GM12878 (cell line): ENCODE measurements around the gene CCDC160. TPM values are rescaled to one million over a fixed set of nuclear protein-coding genes. Genes with fewer than 3 reads are reported as not detected.

Experiments
- ATAC-seq: fragments of 200-7000 bp; cut with Tn5 transposase; 3 replicates; pipeline ENCODE4 v1.9.1; 2020; ENCODE audit warnings: mild to moderate bottlenecking, moderate library complexity
- BruUV-seq: library from RNA; stranded (reverse); fragments of 400-500 nt; replicated peaks from 2 replicates; lab custom pipeline; 2021; lab: Mats Ljungman, UMichigan
- CTCF ChIA-PET: fragments of 300-600 bp; sonication (Branson Sonifier 250); formaldehyde crosslinking; extraction: SDS; loops from one replicate; lab custom pipeline; 2021; ENCODE audit warnings: inconsistent platforms; lab: Yijun Ruan, JAX
- POLR2A ChIA-PET: fragments of 350-600 bp; formaldehyde crosslinking; extraction: SDS; loops from one replicate; lab custom pipeline; 2021; ENCODE audit warnings: inconsistent platforms; lab: Charles Lee
- RAD21 ChIA-PET: fragments of 300-600 bp; sonication (Branson Sonifier 250); formaldehyde crosslinking; loops from one replicate; lab custom pipeline; 2023; ENCODE audit warnings: antibody characterized with exemption; ENCODE audit not compliant: unreplicated experiment; lab: Charles Lee
- SMC1A ChIA-PET: fragments of 300-600 bp; sonication (Branson Sonifier 250); formaldehyde crosslinking; loops from one replicate; lab custom pipeline; 2023; ENCODE audit not compliant: unreplicated experiment, uncharacterized antibody; lab: Charles Lee
- DNase-seq: peaks from one replicate; pipeline ENCODE4 v3.0.0-alpha.2; 2011; ENCODE audit warnings: low read depth, low spot score
- FAIRE-seq: peaks from 3 replicates; lab custom pipeline; 2011; peaks lifted over from hg19 to GRCh38; lab: Jason Lieb, UNC
- H2AFZ ChIP-seq: 2 replicates; pipeline ENCODE4 v1.6.0; 2011; ENCODE audit warnings: low read depth, low read length, control low read depth; ENCODE audit not compliant: control insufficient read depth
- H3K27ac ChIP-seq: 2 replicates; pipeline ENCODE4 v1.5.1; 2011; ENCODE audit warnings: control low read depth; ENCODE audit not compliant: control insufficient read depth, insufficient read depth
- H3K27me3 ChIP-seq, 2 experiments: replicated peaks in 1 of 2; 2 replicates each; pipeline versions ENCODE4 v1.6.0 to v1.6.1; 2011; ENCODE audit warnings: low read length in 1 of 2; ENCODE audit not compliant: control insufficient read depth in 2 of 2, insufficient read depth in 2 of 2
- H3K36me3 ChIP-seq, 2 experiments: 2 replicates each; pipeline ENCODE4 v1.5.1; 2011; ENCODE audit warnings: low read length in 1 of 2; ENCODE audit not compliant: control insufficient read depth in 2 of 2, insufficient read depth in 2 of 2
- H3K4me1 ChIP-seq: 2 replicates; pipeline ENCODE4 v1.6.1; 2011; ENCODE audit warnings: mild to moderate bottlenecking, low read length, moderate library complexity, mixed read lengths; ENCODE audit not compliant: control insufficient read depth, insufficient read depth
- H3K4me2 ChIP-seq: 2 replicates; pipeline ENCODE4 v1.6.0; 2011; ENCODE audit warnings: control low read depth; ENCODE audit not compliant: control insufficient read depth, insufficient read depth
- H3K4me3 ChIP-seq: fragments of 200-600 bp; sonication (generic); 2 replicates; pipeline ENCODE4 v1.5.1; 2016
- H3K79me2 ChIP-seq: 2 replicates; pipeline ENCODE4 v1.6.0; 2011; ENCODE audit warnings: low read length; ENCODE audit not compliant: control insufficient read depth, insufficient read depth
- H3K9ac ChIP-seq: 2 replicates; pipeline ENCODE4 v1.8.0; 2011; ENCODE audit warnings: low read length, control low read depth, mixed read lengths; ENCODE audit not compliant: control insufficient read depth, insufficient read depth
- H3K9me3 ChIP-seq: replicated peaks from 3 replicates; pipeline ENCODE4 v1.5.1; 2011; ENCODE audit warnings: mild to moderate bottlenecking, low read length; ENCODE audit not compliant: control insufficient read depth, insufficient read depth
- H4K20me1 ChIP-seq: 2 replicates; pipeline ENCODE4 v1.6.0; 2011; ENCODE audit not compliant: control insufficient read depth, insufficient read depth
- BRCA1 ChIP-seq: IDR thresholded peaks from 2 replicates; pipeline ENCODE4 v1.6.1; 2011; ENCODE audit warnings: low read depth, low read length, improper control_type of control experiment
- NBN ChIP-seq: fragments of 450-650 bp; IDR thresholded peaks from 2 replicates; pipeline ENCODE4 v1.6.1; 2016
- NFYB ChIP-seq: IDR thresholded peaks from 2 replicates; pipeline ENCODE4 v1.6.1; 2011; ENCODE audit warnings: low read depth, mild to moderate bottlenecking, low read length, improper control_type of control experiment, moderate library complexity; ENCODE audit not compliant: insufficient read depth
- SMC3 ChIP-seq: IDR thresholded peaks from 2 replicates; pipeline ENCODE4 v1.6.1; 2011; ENCODE audit warnings: low read length, improper control_type of control experiment, borderline replicate concordance
- WGBS: methylation state at CpG from one replicate; pipeline ENCODE4 v1.1.6; 2016; ENCODE audit warnings: low lambda C conversion rate; ENCODE audit not compliant: insufficient replicate concordance, insufficient coverage; ENCODE audit errors: missing lambda C conversion rate; 5-methylcytosine and 5-hydroxymethylcytosine counted together
- in situ Hi-C: fragments of 300-500 bp; cut with MboI; formaldehyde crosslinking; loops from 9 replicates; pipeline ENCODE4 v1.14.3; 2018; ENCODE audit warnings: mixed read lengths
- intact Hi-C: fragments of 100-400 bp; cut with micrococcal nuclease; formaldehyde crosslinking; loops from one replicate; pipeline ENCODE4 v1.14.2; 2022; ENCODE audit not compliant: unreplicated experiment
- polyA plus RNA-seq, 11 experiments: library from polyadenylated mRNA; depleted of rRNA in 4 of 11; unstranded in 6 of 11; stranded (reverse) in 5 of 11; fragments of >200 nt; fragmentation: Nextera tagmentation in 4 of 11; fragmentation: Illumina TruSeq in 1 of 11; extraction: Ambion mirVana in 4 of 11; extraction: Trizol in 1 of 11; gene quantifications; 1 replicate in 1 of 11; 2 replicates in 10 of 11; pipeline versions ENCODE4 v1.2.1 to v1.2.3, GENCODE V29; 2011 to 2016; ENCODE audit warnings: inconsistent platforms in 2 of 11, missing spikeins in 2 of 11, low read depth in 1 of 11
- total RNA-seq, 4 experiments: library from RNA; depleted of rRNA in 3 of 4; stranded (reverse); fragments of >200 nt in 3 of 4; fragmentation: Illumina TruSeq in 1 of 4; extraction: Trizol in 1 of 4; gene quantifications; 2 replicates each; pipeline versions ENCODE4 v1.2.1 to v1.2.3, GENCODE V29; 2013 to 2021

Gene CCDC160
- total and polyA plus RNA-seq, 10 of the 15 experiments (the other 5 are each of a cell fraction or from before 2014, with no cell fraction given): not detected

DNA sequence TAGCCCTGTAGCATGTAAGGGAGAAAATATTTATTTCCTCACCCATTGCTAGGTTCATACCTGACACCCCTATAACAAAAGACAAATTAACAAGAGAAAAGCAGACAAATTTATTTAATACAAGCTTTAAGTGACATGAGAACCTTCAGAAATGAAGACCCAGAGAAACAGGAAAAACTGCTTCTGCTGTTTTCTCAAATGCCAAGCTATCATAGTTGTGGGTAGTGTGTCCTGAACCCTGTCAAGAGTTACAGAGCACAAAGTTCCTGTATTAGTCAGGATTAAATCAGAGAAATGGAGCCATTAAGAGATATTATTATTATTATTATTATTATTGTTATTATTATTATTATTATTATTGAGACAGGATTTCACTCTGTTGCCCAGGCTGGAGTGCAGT, 17.5 kb downstream of the CCDC160 start:
- H3K27ac ChIP-seq: no peak overlapping the region
- H3K9me3 ChIP-seq: no peaks in the 10 kb centered on the region
- FAIRE-seq (no peak), ATAC-seq (no peak)
- in situ Hi-C loops: no loop called here
- intact Hi-C loops: loop anchor here (2.0 to 5.0 kb wide), 2 partner anchors 143 to 462 kb away; no protein-coding TSS in a partner anchor
- no peaks in the 10 kb centered on the region for H4K20me1 ChIP-seq
- no TSS peak for BruUV-seq
- H3K4me2 ChIP-seq: no peak overlapping the region
- no peak overlapping the region for H3K4me3 ChIP-seq
- H2AFZ ChIP-seq: no peak overlapping the region
- ChIA-PET RAD21 (no interaction called here), CTCF (interaction anchor here (0.7 to 3.6 kb wide), 13 partner anchors 8 to 463 kb away, joined by 3 to 17 read pairs (median 4); no protein-coding TSS in a partner anchor), SMC1A (interaction anchor here (1.1 to 1.5 kb wide), 4 partner anchors 11 to 463 kb away, joined by 3 to 5 read pairs (median 4); no protein-coding TSS in a partner anchor)
- no peaks in the 10 kb centered on the region for H3K36me3 ChIP-seq
- TF ChIP-seq SMC3 (no peak), BRCA1 (no peak), NBN (no peak)
- TF ChIP-seq, all 136 proteins: peak for 0
- no peaks in the 10 kb centered on the region for H3K4me1 ChIP-seq
- DNase-seq: no peak
- POLR2A ChIA-PET: no interaction called here
- H3K9ac ChIP-seq: no peak overlapping the region
- no peaks in the 10 kb centered on the region for H3K79me2 ChIP-seq
- H3K27me3 ChIP-seq: no peaks in the 10 kb centered on the region

GRCh38 chrX:134255555-134255954, 18.6 kb downstream of the CCDC160 start:
- no peak for FAIRE-seq
- CTCF ChIA-PET: interaction anchor here (1.2 to 3.6 kb wide), 5 partner anchors 16 to 464 kb away, joined by 3 to 17 read pairs (median 3); no protein-coding TSS in a partner anchor

More at GRCh38 chrX:134255555-134255954, 18.6 kb downstream of the CCDC160 start:
- no peak for TF ChIP-seq NFYB
- WGBS: 29% methylated on average over 5 of the region's 5 CpGs
- RAD21 ChIA-PET: no interaction called here
- no peak for ATAC-seq
- SMC1A ChIA-PET: interaction anchor here (0.7 kb wide), 1 partner anchor 137 kb away, joined by 3 read pairs; no protein-coding TSS in a partner anchor
- Histone ChIP-seq H3K4me1 (no peaks in the 10 kb centered on the region), H3K27me3 (no peaks in the 10 kb centered on the region), H3K27ac (no peak overlapping the region), H3K79me2 (no peaks in the 10 kb centered on the region), H3K4me3 (no peak overlapping the region), H3K4me2 (no peak overlapping the region), H2AFZ (no peak overlapping the region), H3K36me3 (no peaks in the 10 kb centered on the region), H4K20me1 (no peaks in the 10 kb centered on the region), H3K9ac (no peak overlapping the region), H3K9me3 (no peaks in the 10 kb centered on the region)
- BruUV-seq: no TSS peak
- DNase-seq: no peak
- intact Hi-C loops (loop anchor here (2.0 kb wide), 1 partner anchor 463 kb away; no protein-coding TSS in a partner anchor), in situ Hi-C loops (no loop called here)
- POLR2A ChIA-PET: interaction anchor here (0.6 kb wide), 1 partner anchor 26 kb away, joined by 6 read pairs; no protein-coding TSS in a partner anchor
